Esophagus squamous epithelium (tissue), 4 donors: ENCODE data around the gene TSTD1.

Experiments
- POLR2A ChIP-seq, 4 donors: fragments of 450-650 bp; IDR thresholded peaks; one replicate each; pipeline ENCODE4 v1.6.1; 2017; ENCODE audit warnings: antibody characterized with exemption in 4 of 4, mild to moderate bottlenecking in 4 of 4, moderate library complexity in 3 of 4
- TF ChIP-seq, protein P1 (sequence below), 6 experiments: fragments of 450-650 bp in 4 of 6; fragments of 200-600 bp in 2 of 6; sonication (generic) in 2 of 6; IDR thresholded peaks; one replicate each; pipeline ENCODE4 v1.5.1; 2016 to 2019; ENCODE audit warnings: antibody characterized with exemption in 6 of 6, mild to moderate bottlenecking in 4 of 6, moderate library complexity in 4 of 6

GRCh38 chr1:161069731-161070270, 31.0 kb upstream of the TSTD1 start, which contains the start of gene ARHGAP30:
- TF ChIP-seq POLR2A (IDR thresholded peaks at IDR 0.05) = peak in 2 of 4 donors; percentile 58 to 60
- TF ChIP-seq, protein P1, sequence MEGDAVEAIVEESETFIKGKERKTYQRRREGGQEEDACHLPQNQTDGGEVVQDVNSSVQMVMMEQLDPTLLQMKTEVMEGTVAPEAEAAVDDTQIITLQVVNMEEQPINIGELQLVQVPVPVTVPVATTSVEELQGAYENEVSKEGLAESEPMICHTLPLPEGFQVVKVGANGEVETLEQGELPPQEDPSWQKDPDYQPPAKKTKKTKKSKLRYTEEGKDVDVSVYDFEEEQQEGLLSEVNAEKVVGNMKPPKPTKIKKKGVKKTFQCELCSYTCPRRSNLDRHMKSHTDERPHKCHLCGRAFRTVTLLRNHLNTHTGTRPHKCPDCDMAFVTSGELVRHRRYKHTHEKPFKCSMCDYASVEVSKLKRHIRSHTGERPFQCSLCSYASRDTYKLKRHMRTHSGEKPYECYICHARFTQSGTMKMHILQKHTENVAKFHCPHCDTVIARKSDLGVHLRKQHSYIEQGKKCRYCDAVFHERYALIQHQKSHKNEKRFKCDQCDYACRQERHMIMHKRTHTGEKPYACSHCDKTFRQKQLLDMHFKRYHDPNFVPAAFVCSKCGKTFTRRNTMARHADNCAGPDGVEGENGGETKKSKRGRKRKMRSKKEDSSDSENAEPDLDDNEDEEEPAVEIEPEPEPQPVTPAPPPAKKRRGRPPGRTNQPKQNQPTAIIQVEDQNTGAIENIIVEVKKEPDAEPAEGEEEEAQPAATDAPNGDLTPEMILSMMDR (IDR thresholded peaks at IDR 0.05) = no peak
